Subcutaneous abdominal adipose tissue (tissue), 5 donors: ENCODE measurements around the gene THAP10.
A peak's percentile ranks its signal among the peaks of the same experiment; 100 is the strongest.
"Not testable (repeated sequence)": the region's sequence is repeated elsewhere in the genome, so short reads cannot be mapped to it uniquely, and the experiment has no call there.

Experiments used
- H3K27ac ChIP-seq: one replicate; pipeline ENCODE4 v1.7.0; 2013; ENCODE audit warnings: low read depth, mild to moderate bottlenecking, inconsistent platforms, low read length, moderate library complexity
- H3K27me3 ChIP-seq, 5 donors: one replicate each; pipeline ENCODE4 v1.7.0; 2013; ENCODE audit warnings: low read length in 5 of 5, inconsistent platforms in 1 of 5; ENCODE audit not compliant: control insufficient read depth in 5 of 5, insufficient read depth in 4 of 5
- H3K36me3 ChIP-seq, 5 donors: one replicate each; pipeline ENCODE4 v1.7.0; 2013; ENCODE audit warnings: low read length in 5 of 5; ENCODE audit not compliant: control insufficient read depth in 5 of 5, insufficient read depth in 5 of 5
- H3K4me1 ChIP-seq, 5 donors: one replicate each; pipeline ENCODE4 v1.7.0; 2013; ENCODE audit warnings: low read length in 5 of 5, mild to moderate bottlenecking in 3 of 5, moderate library complexity in 1 of 5; ENCODE audit not compliant: control insufficient read depth in 5 of 5, insufficient read depth in 5 of 5
- H3K4me3 ChIP-seq, 5 donors: one replicate each; pipeline ENCODE4 v1.7.0; 2013; ENCODE audit warnings: low read length in 5 of 5, low read depth in 1 of 5
- H3K9ac ChIP-seq, 5 donors: one replicate each; pipeline ENCODE4 v1.7.0; 2013; ENCODE audit warnings: low read length in 5 of 5, mild to moderate bottlenecking in 4 of 5, moderate library complexity in 3 of 5
- H3K9me3 ChIP-seq, 5 donors: one replicate each; pipeline ENCODE4 v1.7.0; 2013; ENCODE audit warnings: low read length in 5 of 5; ENCODE audit not compliant: control insufficient read depth in 5 of 5
- donor health status: healthy.
- donor health status: healthy.
- donor health status: healthy.
- donor health status: healthy.
- donor health status: healthy.

Gene THAP10

GRCh38 chr15:70880781-70881180 is 11.5 kb downstream of the THAP10 start:
- Histone ChIP-seq H3K4me1 (no peaks in the 10 kb centered on the region), H3K36me3 (no peaks in the 10 kb centered on the region), H3K9ac (no peak overlapping the region), H3K27me3 (no peaks in the 10 kb centered on the region), H3K9me3 (no peaks in the 10 kb centered on the region), H3K27ac (no peak overlapping the region), H3K4me3 (no peak overlapping the region)

GRCh38 chr15:70879401-70879800 is 12.8 kb downstream of the THAP10 start:
- no peak overlapping the region for H3K4me3 ChIP-seq
- H3K9me3 ChIP-seq, result no peaks in the 10 kb centered on the region
- H3K27me3 ChIP-seq, result no peaks in the 10 kb centered on the region
- no peak overlapping the region for H3K27ac ChIP-seq
- no peak overlapping the region for H3K9ac ChIP-seq
- no peaks in the 10 kb centered on the region for H3K4me1 ChIP-seq
- no peaks in the 10 kb centered on the region for H3K36me3 ChIP-seq

- H3K9ac ChIP-seq, result no peak overlapping the region
Measured at GRCh38 chr15:70876683-70877082, 15.6 kb downstream of the THAP10 start.

GRCh38 chr15:70876011-70876410 is 16.2 kb downstream of the THAP10 start:
- H3K27me3 ChIP-seq, result no peaks in the 10 kb centered on the region
- no peak overlapping the region for H3K4me3 ChIP-seq
- H3K9ac ChIP-seq, result no peak overlapping the region
- H3K27ac ChIP-seq, result no peak overlapping the region
- no peaks in the 10 kb centered on the region for H3K9me3 ChIP-seq
- no peaks in the 10 kb centered on the region for H3K36me3 ChIP-seq
- no peaks in the 10 kb centered on the region for H3K4me1 ChIP-seq

More at GRCh38 chr15:70876683-70877082, 15.6 kb downstream of the THAP10 start:
- Histone ChIP-seq H3K27ac (no peak overlapping the region), H3K4me3 (no peak overlapping the region), H3K9me3 (no peaks in the 10 kb centered on the region), H3K27me3 (no peaks in the 10 kb centered on the region), H3K36me3 (no peaks in the 10 kb centered on the region), H3K4me1 (no peaks in the 10 kb centered on the region)

- H3K36me3 ChIP-seq, result no peaks in the 10 kb centered on the region
- no peak overlapping the region for H3K27ac ChIP-seq
- no peak overlapping the region for H3K9ac ChIP-seq
- no peaks in the 10 kb centered on the region for H3K9me3 ChIP-seq
- H3K27me3 ChIP-seq, result no peaks in the 10 kb centered on the region
- H3K4me1 ChIP-seq, result peaks cover 0 to 6% (median 5%) of the 10 kb centered on the region in 5 donors
- H3K4me3 ChIP-seq, result no peak overlapping the region
Measured at GRCh38 chr15:70875001-70875782, 17.0 kb downstream of the THAP10 start.

- Histone ChIP-seq H3K27me3 (no peaks in the 10 kb centered on the region), H3K4me1 (peaks cover 4 to 21% (median 19%) of the 10 kb centered on the region in 5 donors), H3K9me3 (no peaks in the 10 kb centered on the region), H3K36me3 (no peaks in the 10 kb centered on the region), H3K27ac (no peak overlapping the region), H3K9ac (no peak overlapping the region), H3K4me3 (no peak overlapping the region)
Measured at GRCh38 chr15:70873232-70874054, 18.8 kb downstream of the THAP10 start.

- H3K4me1 ChIP-seq, result peaks cover 6 to 40% (median 34%) of the 10 kb centered on the region in 5 donors
- not testable (repeated sequence) for H3K27me3 ChIP-seq, H3K36me3 ChIP-seq, H3K9me3 ChIP-seq, H3K4me3 ChIP-seq, H3K27ac ChIP-seq, H3K9ac ChIP-seq
Measured at GRCh38 chr15:70871490-70871889, 20.7 kb downstream of the THAP10 start.

- peaks cover 6 to 41% (median 34%) of the 10 kb centered on the region in 5 donors for H3K4me1 ChIP-seq
- H3K4me3 ChIP-seq, result no peak overlapping the region
- H3K9me3 ChIP-seq, result no peaks in the 10 kb centered on the region
- H3K36me3 ChIP-seq, result no peaks in the 10 kb centered on the region
- no peak overlapping the region for H3K27ac ChIP-seq
- H3K27me3 ChIP-seq, result no peaks in the 10 kb centered on the region
- no peak overlapping the region for H3K9ac ChIP-seq
Measured at GRCh38 chr15:70870051-70870450, 22.2 kb downstream of the THAP10 start.

- Histone ChIP-seq H3K4me1 (peaks cover 6 to 41% (median 34%) of the 10 kb centered on the region in 5 donors), H3K27ac (no peak overlapping the region), H3K9me3 (no peaks in the 10 kb centered on the region), H3K36me3 (no peaks in the 10 kb centered on the region), H3K27me3 (no peaks in the 10 kb centered on the region), H3K9ac (no peak overlapping the region), H3K4me3 (no peak overlapping the region)
Measured at GRCh38 chr15:70869346-70869745, 22.9 kb downstream of the THAP10 start.

GRCh38 chr15:70867911-70868467 is 24.2 kb downstream of the THAP10 start:
- Histone ChIP-seq H3K4me1 (peaks cover 6 to 41% (median 34%) of the 10 kb centered on the region in 5 donors), H3K9me3 (no peaks in the 10 kb centered on the region), H3K27me3 (no peaks in the 10 kb centered on the region), H3K9ac (peak overlapping the region in 1 of 5 donors; percentile 9), H3K27ac (peak overlapping the region; percentile 69), H3K4me3 (peak overlapping the region in 1 of 5 donors; percentile 29), H3K36me3 (no peaks in the 10 kb centered on the region)
